ENCODE data around the gene PNMA6A.
A peak's percentile ranks its signal among the peaks of the same experiment; 100 is the strongest.

Gene PNMA6A

GRCh38 chrX:153029875-153030274 is 42.4 kb upstream of the PNMA6A start:
- Histone ChIP-seq H4K91ac (ENCODE audit: low read depth, low read length, poor library complexity) (no peak overlapping the region), H3K4me1 (ENCODE audit: control insufficient read depth in 2 of 2, insufficient read depth in 1 of 2, low read depth in 1 of 2, low read length in 2 of 2) (no peaks in the 10 kb centered on the region), H3K4ac (ENCODE audit: low read length) (no peak overlapping the region), H2AK5ac (ENCODE audit: low read depth, low read length) (no peak overlapping the region), H2BK120ac (ENCODE audit: low read depth, low read length) (no peak overlapping the region), H3K27ac (replicated peaks; ENCODE audit: low read length) (no peak overlapping the region), H3K4me3 (ENCODE audit: low read length in 2 of 2) (no peak overlapping the region), H2BK15ac (ENCODE audit: low read length) (no peak overlapping the region), H4K8ac (ENCODE audit: low read depth, low read length) (no peak overlapping the region), H3K23ac (ENCODE audit: low read depth, low read length, poor library complexity) (no peak overlapping the region), H3K27me3 (ENCODE audit: control insufficient read depth in 3 of 3, insufficient read depth in 3 of 3, low read depth in 1 of 3, low read length in 3 of 3) (peaks cover 0 to 12% (median 0%) of the 10 kb centered on the region in 3 experiments), H3K18ac (ENCODE audit: low read length) (no peak overlapping the region), H3K9me3 (replicated peaks in 1 of 2; ENCODE audit: control insufficient read depth in 2 of 2, insufficient read depth in 1 of 2, low read depth in 1 of 2, low read length in 2 of 2) (no peaks in the 10 kb centered on the region), H3K9ac (ENCODE audit: low read depth, low read length, poor library complexity) (no peak overlapping the region), H3K4me2 (ENCODE audit: insufficient read depth, low read length, poor library complexity, severe bottlenecking) (no peak overlapping the region), H2BK12ac (ENCODE audit: low read length) (no peak overlapping the region), H2BK5ac (ENCODE audit: low read length) (no peak overlapping the region), H2AFZ (ENCODE audit: low read length) (no peak overlapping the region), H3K14ac (ENCODE audit: low read length) (no peak overlapping the region), H3K79me1 (ENCODE audit: low read depth, low read length) (no peaks in the 10 kb centered on the region), H3K36me3 (replicated peaks in 1 of 2; ENCODE audit: control insufficient read depth in 2 of 2, insufficient read depth in 2 of 2, low read length in 2 of 2) (no peaks in the 10 kb centered on the region)
- WGBS, 2 donors (ENCODE audit: extremely low coverage in 2 of 2, insufficient read length in 2 of 2, insufficient replicate concordance in 1 of 2): no CpG with 5 or more reads among the region's 11 CpGs
- DNase-seq (ENCODE audit: low spot score): no peak

GRCh38 chrX:153030801-153031200 is 41.5 kb upstream of the PNMA6A start:
- Histone ChIP-seq H3K4me3 (ENCODE audit: low read length in 2 of 2) (no peak overlapping the region), H2BK120ac (ENCODE audit: low read depth, low read length) (no peak overlapping the region), H3K79me1 (ENCODE audit: low read depth, low read length) (no peaks in the 10 kb centered on the region), H3K27ac (replicated peaks; ENCODE audit: low read length) (no peak overlapping the region), H2AFZ (ENCODE audit: low read length) (no peak overlapping the region), H2BK5ac (ENCODE audit: low read length) (no peak overlapping the region), H3K18ac (ENCODE audit: low read length) (no peak overlapping the region), H3K23ac (ENCODE audit: low read depth, low read length, poor library complexity) (no peak overlapping the region), H2AK5ac (ENCODE audit: low read depth, low read length) (no peak overlapping the region), H3K9ac (ENCODE audit: low read depth, low read length, poor library complexity) (no peak overlapping the region), H3K27me3 (ENCODE audit: control insufficient read depth in 3 of 3, insufficient read depth in 3 of 3, low read depth in 1 of 3, low read length in 3 of 3) (peaks cover 0 to 12% (median 0%) of the 10 kb centered on the region in 3 experiments), H2BK15ac (ENCODE audit: low read length) (no peak overlapping the region), H4K91ac (ENCODE audit: low read depth, low read length, poor library complexity) (no peak overlapping the region), H3K36me3 (replicated peaks in 1 of 2; ENCODE audit: control insufficient read depth in 2 of 2, insufficient read depth in 2 of 2, low read length in 2 of 2) (no peaks in the 10 kb centered on the region), H3K4me2 (ENCODE audit: insufficient read depth, low read length, poor library complexity, severe bottlenecking) (no peak overlapping the region), H3K9me3 (replicated peaks in 1 of 2; ENCODE audit: control insufficient read depth in 2 of 2, insufficient read depth in 1 of 2, low read depth in 1 of 2, low read length in 2 of 2) (no peaks in the 10 kb centered on the region), H4K8ac (ENCODE audit: low read depth, low read length) (no peak overlapping the region), H3K4me1 (ENCODE audit: control insufficient read depth in 2 of 2, insufficient read depth in 1 of 2, low read depth in 1 of 2, low read length in 2 of 2) (no peaks in the 10 kb centered on the region), H3K4ac (ENCODE audit: low read length) (no peak overlapping the region), H2BK12ac (ENCODE audit: low read length) (no peak overlapping the region), H3K14ac (ENCODE audit: low read length) (no peak overlapping the region)
- WGBS, 2 donors (ENCODE audit: extremely low coverage in 2 of 2, insufficient read length in 2 of 2, insufficient replicate concordance in 1 of 2): no CpG with 5 or more reads among the region's 12 CpGs
- DNase-seq (ENCODE audit: low spot score): no peak

GRCh38 chrX:153032397-153033118 is 39.7 kb upstream of the PNMA6A start:
- H2BK12ac ChIP-seq (ENCODE audit: low read length): no peak overlapping the region
- no peaks in the 10 kb centered on the region for H3K36me3 ChIP-seq (replicated peaks in 1 of 2; ENCODE audit: control insufficient read depth in 2 of 2, insufficient read depth in 2 of 2, low read length in 2 of 2)
- no peak overlapping the region for H3K27ac ChIP-seq (replicated peaks; ENCODE audit: low read length)
- WGBS, 2 donors (ENCODE audit: extremely low coverage in 2 of 2, insufficient read length in 2 of 2, insufficient replicate concordance in 1 of 2): no CpG with 5 or more reads among the region's 64 CpGs
- peak overlapping the region; percentile 76 for H3K18ac ChIP-seq (ENCODE audit: low read length)
- no peak overlapping the region for H3K4ac ChIP-seq (ENCODE audit: low read length)
- peak; percentile 32 for DNase-seq (ENCODE audit: low spot score)
- no peaks in the 10 kb centered on the region for H3K4me1 ChIP-seq (ENCODE audit: control insufficient read depth in 2 of 2, insufficient read depth in 1 of 2, low read depth in 1 of 2, low read length in 2 of 2)
- no peak overlapping the region for H3K14ac ChIP-seq (ENCODE audit: low read length)
- no peak overlapping the region for H2BK120ac ChIP-seq (ENCODE audit: low read depth, low read length)
- H2AFZ ChIP-seq (ENCODE audit: low read length): peak overlapping the region; percentile 68
- no peak overlapping the region for H2BK5ac ChIP-seq (ENCODE audit: low read length)
- H3K23ac ChIP-seq (ENCODE audit: low read depth, low read length, poor library complexity): no peak overlapping the region
- H3K4me3 ChIP-seq (ENCODE audit: low read length in 2 of 2): peak overlapping the region in 1 of 2 donors; percentile 64
- peaks cover 0 to 12% (median 0%) of the 10 kb centered on the region in 3 experiments for H3K27me3 ChIP-seq (ENCODE audit: control insufficient read depth in 3 of 3, insufficient read depth in 3 of 3, low read depth in 1 of 3, low read length in 3 of 3)
- no peaks in the 10 kb centered on the region for H3K79me1 ChIP-seq (ENCODE audit: low read depth, low read length)
- no peak overlapping the region for H3K9ac ChIP-seq (ENCODE audit: low read depth, low read length, poor library complexity)
- no peak overlapping the region for H4K91ac ChIP-seq (ENCODE audit: low read depth, low read length, poor library complexity)
- no peaks in the 10 kb centered on the region for H3K9me3 ChIP-seq (replicated peaks in 1 of 2; ENCODE audit: control insufficient read depth in 2 of 2, insufficient read depth in 1 of 2, low read depth in 1 of 2, low read length in 2 of 2)
- no peak overlapping the region for H4K8ac ChIP-seq (ENCODE audit: low read depth, low read length)
- no peak overlapping the region for H2BK15ac ChIP-seq (ENCODE audit: low read length)
- no peak overlapping the region for H3K4me2 ChIP-seq (ENCODE audit: insufficient read depth, low read length, poor library complexity, severe bottlenecking)
- H2AK5ac ChIP-seq (ENCODE audit: low read depth, low read length): no peak overlapping the region

GRCh38 chrX:153049093-153049492 is 23.2 kb upstream of the PNMA6A start:
- Histone ChIP-seq H3K27me3 (ENCODE audit: control insufficient read depth in 3 of 3, insufficient read depth in 3 of 3, low read depth in 1 of 3, low read length in 3 of 3) (peaks cover 0 to 15% (median 0%) of the 10 kb centered on the region in 3 experiments), H2AFZ (ENCODE audit: low read length) (no peak overlapping the region), H3K18ac (ENCODE audit: low read length) (no peak overlapping the region), H3K4ac (ENCODE audit: low read length) (no peak overlapping the region), H3K4me3 (ENCODE audit: low read length in 2 of 2) (no peak overlapping the region), H4K8ac (ENCODE audit: low read depth, low read length) (no peak overlapping the region), H3K79me1 (ENCODE audit: low read depth, low read length) (no peaks in the 10 kb centered on the region), H3K9me3 (replicated peaks in 1 of 2; ENCODE audit: control insufficient read depth in 2 of 2, insufficient read depth in 1 of 2, low read depth in 1 of 2, low read length in 2 of 2) (peaks cover 2 to 8% of the 10 kb centered on the region in 2 donors), H2BK12ac (ENCODE audit: low read length) (no peak overlapping the region), H3K4me2 (ENCODE audit: insufficient read depth, low read length, poor library complexity, severe bottlenecking) (no peak overlapping the region), H3K27ac (replicated peaks; ENCODE audit: low read length) (no peak overlapping the region), H4K91ac (ENCODE audit: low read depth, low read length, poor library complexity) (no peak overlapping the region), H2BK120ac (ENCODE audit: low read depth, low read length) (no peak overlapping the region), H3K14ac (ENCODE audit: low read length) (no peak overlapping the region), H3K4me1 (ENCODE audit: control insufficient read depth in 2 of 2, insufficient read depth in 1 of 2, low read depth in 1 of 2, low read length in 2 of 2) (no peaks in the 10 kb centered on the region), H3K9ac (ENCODE audit: low read depth, low read length, poor library complexity) (no peak overlapping the region), H2AK5ac (ENCODE audit: low read depth, low read length) (no peak overlapping the region), H3K23ac (ENCODE audit: low read depth, low read length, poor library complexity) (no peak overlapping the region), H3K36me3 (replicated peaks in 1 of 2; ENCODE audit: control insufficient read depth in 2 of 2, insufficient read depth in 2 of 2, low read length in 2 of 2) (no peaks in the 10 kb centered on the region), H2BK5ac (ENCODE audit: low read length) (no peak overlapping the region), H2BK15ac (ENCODE audit: low read length) (no peak overlapping the region)
- no peak for DNase-seq (ENCODE audit: low spot score)
- WGBS, 2 donors (ENCODE audit: extremely low coverage in 2 of 2, insufficient read length in 2 of 2, insufficient replicate concordance in 1 of 2): no CpG with 5 or more reads among the region's 2 CpGs

Data from neuronal stem cell (in vitro differentiated cells).